Panc1 (cell line): Measurements from ENCODE around the gene ARFGEF3. TPM values are rescaled to one million over a fixed set of nuclear protein-coding genes. Genes with fewer than 3 reads are reported as not detected.

ENCODE experiments used
- ATAC-seq: fragments of 200-7000 bp; cut with Tn5 transposase; 2 replicates; pipeline ENCODE4 v1.9.1; 2020; ENCODE audit warnings: mild to moderate bottlenecking, moderate library complexity
- BruUV-seq: library from RNA; stranded (reverse); fragments of 400-500 nt; replicated peaks from 2 replicates; lab custom pipeline; 2021; lab: Mats Ljungman, UMichigan
- CTCF ChIA-PET: fragments of 300-600 bp; sonication (Branson Sonifier 250); formaldehyde crosslinking; loops from one replicate; lab custom pipeline; 2022; ENCODE audit warnings: antibody characterized with exemption; lab: Charles Lee
- POLR2A ChIA-PET: fragments of 300-600 bp; sonication (Branson Sonifier 250); formaldehyde crosslinking; loops from one replicate; lab custom pipeline; 2022; ENCODE audit warnings: antibody characterized with exemption; lab: Charles Lee
- DNase-seq: peaks from one replicate; pipeline ENCODE4 v3.0.0-alpha.2; 2010; ENCODE audit warnings: low read depth, low spot score
- H3K27ac ChIP-seq: 2 replicates; pipeline ENCODE4 v1.5.1; 2011; ENCODE audit warnings: mild to moderate bottlenecking, low read length, inconsistent platforms
- H3K27me3 ChIP-seq: fragments of 200-500 bp; sonication (Bioruptor generic); 2 replicates; pipeline ENCODE4 v1.6.0; 2014; ENCODE audit warnings: low read length, inconsistent platforms; ENCODE audit not compliant: control insufficient read depth, insufficient read depth
- H3K36me3 ChIP-seq: fragments of 200-500 bp; sonication (Bioruptor generic); 2 replicates; pipeline ENCODE4 v1.5.1; 2014; ENCODE audit warnings: inconsistent platforms, mild to moderate bottlenecking, low read length, moderate library complexity; ENCODE audit not compliant: control insufficient read depth, insufficient read depth
- H3K4me1 ChIP-seq: 2 replicates; pipeline ENCODE4 v1.5.1; 2011; ENCODE audit warnings: inconsistent platforms, mild to moderate bottlenecking, low read length, moderate library complexity; ENCODE audit not compliant: control insufficient read depth, insufficient read depth
- H3K4me3 ChIP-seq, 2 experiments: 2 replicates each; pipeline ENCODE4 v1.5.1; 2011 to 2012; ENCODE audit warnings: low read depth in 2 of 2, low read length in 2 of 2, mild to moderate bottlenecking in 2 of 2, inconsistent platforms in 1 of 2, moderate library complexity in 1 of 2
- H3K9me3 ChIP-seq: fragments of 200-500 bp; sonication (Bioruptor generic); 2 replicates; pipeline ENCODE4 v1.5.1; 2014; ENCODE audit warnings: low read depth, mild to moderate bottlenecking, inconsistent platforms, low read length, moderate library complexity; ENCODE audit not compliant: control insufficient read depth, insufficient read depth
- CTCF ChIP-seq: fragments of 450-650 bp; IDR thresholded peaks from 2 replicates; pipeline ENCODE4 v1.5.1; 2017; ENCODE audit warnings: mild to moderate bottlenecking
- POLR2AphosphoS5 ChIP-seq: IDR thresholded peaks from 2 replicates; pipeline ENCODE4 v1.6.1; 2012; ENCODE audit warnings: mild to moderate bottlenecking, low read depth, low read length, moderate library complexity
- REST ChIP-seq, 2 experiments: IDR thresholded peaks; 2 replicates each; pipeline ENCODE4 v1.6.1; 2011 to 2012; ENCODE audit warnings: low read depth in 2 of 2, control low read depth in 1 of 2, low read length in 1 of 2, mild to moderate bottlenecking in 1 of 2, moderate library complexity in 1 of 2; ENCODE audit not compliant: insufficient read depth in 1 of 2
- SIN3A ChIP-seq: IDR thresholded peaks from 2 replicates; pipeline ENCODE4 v1.6.1; 2012; ENCODE audit warnings: low read depth, mild to moderate bottlenecking, low read length, moderate library complexity, borderline replicate concordance; ENCODE audit not compliant: insufficient read depth
- TCF7L2 ChIP-seq: IDR thresholded peaks from 2 replicates; pipeline ENCODE4 v1.6.1; 2011; ENCODE audit warnings: mild to moderate bottlenecking, low read depth, low read length, inconsistent platforms
- in situ Hi-C: cut with HindIII; loops from 2 replicates; pipeline ENCODE4 v1.10.0; 2016; ENCODE audit warnings: low sequenced_read_pairs, low pct_unique_long_range_greater_than_20kb
- intact Hi-C: fragments of 100-400 bp; cut with micrococcal nuclease; formaldehyde crosslinking; loops from one replicate; pipeline ENCODE4 v1.10.0; 2022; ENCODE audit not compliant: unreplicated experiment
- total RNA-seq: library from RNA; stranded (reverse); gene quantifications from one replicate; pipeline ENCODE4 v1.2.1, GENCODE V29; 2021; ENCODE audit not compliant: unreplicated experiment

ARFGEF3 gene
- total RNA-seq, 1 experiment from 2014 or later = 1.5 TPM

GRCh38 chr6:138334000-138334399 lies 172.3 kb downstream of the ARFGEF3 start:
- no peak overlapping the region for H3K4me3 ChIP-seq
- POLR2A ChIA-PET = no interaction called here

GRCh38 chr6:138334963-138335362 lies 173.2 kb downstream of the ARFGEF3 start:
- Histone ChIP-seq H3K36me3 (no peaks in the 10 kb centered on the region), H3K27me3 (no peaks in the 10 kb centered on the region), H3K4me1 (no peaks in the 10 kb centered on the region), H3K27ac (no peak overlapping the region), H3K9me3 (no peaks in the 10 kb centered on the region), H3K4me3 (no peak overlapping the region)
- no TSS peak for BruUV-seq
- DNase-seq (no peak), ATAC-seq (no peak)
- TF ChIP-seq CTCF = no peak
- TF ChIP-seq SIN3A = no peak
- TF ChIP-seq TCF7L2 = no peak
- TF ChIP-seq POLR2AphosphoS5 = no peak
- TF ChIP-seq REST (IDR thresholded peaks at IDR 0.05; ENCODE audit: insufficient read depth in 1 of 2, low read depth in 2 of 2, low read length in 1 of 2) = no peak
- in situ Hi-C loops (no loop called here), intact Hi-C loops (no loop called here)
- CTCF ChIA-PET = no interaction called here
- POLR2A ChIA-PET = no interaction called here

More at GRCh38 chr6:138334000-138334399, 172.3 kb downstream of the ARFGEF3 start:
- DNase-seq (no peak), ATAC-seq (no peak)
- Histone ChIP-seq H3K27ac (no peak overlapping the region), H3K36me3 (no peaks in the 10 kb centered on the region), H3K9me3 (no peaks in the 10 kb centered on the region), H3K4me1 (no peaks in the 10 kb centered on the region), H3K27me3 (no peaks in the 10 kb centered on the region)
- TF ChIP-seq REST (IDR thresholded peaks at IDR 0.05; ENCODE audit: insufficient read depth in 1 of 2, low read depth in 2 of 2, low read length in 1 of 2) = no peak
- TF ChIP-seq SIN3A = no peak
- TF ChIP-seq TCF7L2 = no peak
- no peak for TF ChIP-seq CTCF
- no peak for TF ChIP-seq POLR2AphosphoS5
- in situ Hi-C loops = no loop called here
- no TSS peak for BruUV-seq
- CTCF ChIA-PET = no interaction called here
- intact Hi-C loops = no loop called here
